CD4-positive, alpha-beta T cell treated with Interleukin-17A for 4 hours (primary cell): ENCODE measurements around the gene CD274.
"Not testable (repeated sequence)": the region's sequence is repeated elsewhere in the genome, so short reads cannot be mapped to it uniquely, and the experiment has no call there.

ENCODE experiments used
- DNase-seq: peaks from one replicate; pipeline ENCODE4 v3.0.0-alpha.2; 2020; ENCODE audit warnings: mixed read lengths

CD274 gene

GRCh38 chr9:5450359-5451091 lies at the start of gene CD274:
Gene CD274 (plus strand): TSS chr9:5450542. CDS start chr9:5456114, 5,572 bp downstream.
- DNase-seq: peak; percentile 83

GRCh38 chr9:5402217-5402616 lies 48.1 kb upstream of the CD274 start:
- DNase-seq: no peak

DNA sequence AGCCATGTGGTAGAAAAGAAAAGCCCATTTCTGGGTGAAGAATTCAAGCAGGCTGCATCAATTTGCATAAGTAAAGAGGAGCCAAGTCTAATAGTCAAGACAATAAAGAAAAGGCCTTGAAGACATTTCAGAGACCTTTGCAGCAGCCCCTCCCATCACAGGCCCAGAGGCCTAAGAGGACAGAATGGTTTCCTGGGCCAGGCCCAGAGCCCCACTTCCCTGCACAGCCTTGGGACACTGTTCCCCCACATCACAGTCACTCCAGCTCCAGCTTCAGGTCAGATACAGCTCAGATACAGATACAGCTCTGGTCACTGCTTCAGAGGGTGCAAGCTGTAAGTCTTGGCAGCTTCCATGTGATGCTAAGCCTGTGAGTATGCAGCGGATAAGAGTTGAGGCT lies 41.7 kb upstream of the CD274 start:
- DNase-seq: no peak

- no peak for DNase-seq
Observed at GRCh38 chr9:5416953-5417352, 33.4 kb upstream of the CD274 start.

- no peak for DNase-seq
Observed at GRCh38 chr9:5418481-5418880, 31.9 kb upstream of the CD274 start.

DNA sequence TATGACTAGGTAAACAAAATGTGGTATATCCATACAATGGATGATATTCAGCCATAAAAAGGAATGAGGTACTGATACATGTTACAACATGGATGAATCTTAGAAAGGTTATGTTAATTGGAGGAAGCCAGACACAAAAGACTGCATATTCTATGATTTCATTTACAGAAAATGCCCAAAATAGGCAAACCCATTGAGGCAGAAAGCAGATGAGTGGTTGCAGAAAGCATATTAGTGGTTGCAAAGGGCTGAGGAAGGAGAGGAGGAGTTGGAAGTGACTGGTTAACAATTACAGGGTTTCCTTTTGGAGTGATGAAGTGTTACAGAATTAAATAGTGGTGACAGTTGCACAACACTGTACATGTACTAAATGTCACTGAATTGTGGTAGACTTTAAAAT lies 30.4 kb upstream of the CD274 start:
- no peak for DNase-seq

GRCh38 chr9:5421163-5421562 lies 29.2 kb upstream of the CD274 start:
- no peak for DNase-seq

DNA sequence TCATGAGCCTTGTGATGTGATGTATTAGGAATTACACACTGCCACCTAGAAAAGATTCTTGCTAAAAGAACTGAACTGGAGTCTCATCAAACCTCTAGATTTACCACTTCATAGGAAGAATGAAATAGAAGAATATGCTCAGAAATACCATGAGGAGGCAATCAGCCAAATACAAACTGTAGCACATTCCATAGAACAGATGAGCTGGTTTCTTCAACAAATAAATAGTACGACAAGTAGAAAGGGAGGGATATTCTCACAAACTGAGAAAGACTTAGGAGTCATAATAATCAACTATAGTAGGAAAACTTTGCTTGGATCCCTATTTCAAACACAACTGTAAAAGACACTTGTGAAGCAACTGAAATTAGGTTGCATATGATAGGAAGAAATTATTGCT lies 28.1 kb upstream of the CD274 start:
- no peak for DNase-seq

DNA sequence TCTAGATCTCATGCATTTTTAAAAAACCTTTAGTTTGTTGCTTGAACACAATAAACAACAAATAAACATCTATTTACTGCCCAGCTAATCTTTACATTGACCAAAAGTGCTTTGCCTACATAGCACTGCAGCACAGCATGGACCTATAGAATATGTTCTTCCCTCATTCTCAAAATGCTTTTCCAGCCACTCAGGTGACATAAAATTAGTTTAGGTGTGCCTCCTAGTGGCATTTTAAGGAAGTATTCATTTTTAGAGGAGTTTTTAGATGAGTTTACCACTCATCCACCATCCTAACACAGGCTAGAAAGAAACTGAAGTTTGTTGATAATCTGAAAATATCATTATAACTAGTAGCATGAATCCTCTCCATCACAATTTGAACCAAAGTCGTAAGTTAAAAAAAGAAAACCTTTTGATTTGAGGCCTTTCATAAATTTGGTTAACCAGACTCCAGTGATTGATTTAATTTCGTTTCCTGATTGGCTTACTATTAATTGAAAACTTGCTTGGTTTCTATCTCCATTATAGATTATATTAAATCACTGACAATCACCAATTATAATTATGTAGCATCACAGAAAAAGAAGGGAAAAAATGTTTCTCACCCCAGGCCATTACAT lies 25.2 kb upstream of the CD274 start:
- no peak for DNase-seq

GRCh38 chr9:5427005-5427404 lies 23.3 kb upstream of the CD274 start:
- DNase-seq: no peak

DNA sequence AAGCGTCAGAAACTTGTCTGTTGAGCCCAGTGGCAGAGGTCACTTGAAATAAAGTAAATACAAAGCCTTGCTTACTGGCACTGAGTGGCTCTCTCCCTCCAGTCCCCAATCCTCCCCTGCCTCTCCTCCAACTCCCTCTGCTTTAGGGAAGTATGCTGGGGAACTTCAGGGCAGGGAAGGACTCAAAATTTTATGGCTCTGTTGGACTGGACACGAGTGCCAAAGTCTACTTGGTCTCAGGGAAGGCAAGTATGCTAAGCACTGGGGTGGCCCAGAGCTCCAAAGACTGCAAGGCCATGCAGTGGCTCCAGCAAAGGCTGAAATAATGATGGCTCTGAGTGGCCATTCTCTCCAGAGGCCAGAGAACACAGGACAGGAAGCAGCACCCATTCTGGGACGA lies 22.2 kb upstream of the CD274 start:
- DNase-seq: no peak

- no peak for DNase-seq
Observed at GRCh38 chr9:5428794-5429528, 21.4 kb upstream of the CD274 start.

GRCh38 chr9:5429873-5430564 lies 20.3 kb upstream of the CD274 start:
- DNase-seq: no peak

- DNase-seq: no peak
Observed at GRCh38 chr9:5430912-5431311, 19.4 kb upstream of the CD274 start.

GRCh38 chr9:5432890-5433289 lies 17.5 kb upstream of the CD274 start:
- DNase-seq: not testable (repeated sequence)

- not testable (repeated sequence) for DNase-seq
Observed at GRCh38 chr9:5433328-5433727, 17.0 kb upstream of the CD274 start.

GRCh38 chr9:5433841-5434810 lies 16.2 kb upstream of the CD274 start:
- not testable (repeated sequence) for DNase-seq

DNA sequence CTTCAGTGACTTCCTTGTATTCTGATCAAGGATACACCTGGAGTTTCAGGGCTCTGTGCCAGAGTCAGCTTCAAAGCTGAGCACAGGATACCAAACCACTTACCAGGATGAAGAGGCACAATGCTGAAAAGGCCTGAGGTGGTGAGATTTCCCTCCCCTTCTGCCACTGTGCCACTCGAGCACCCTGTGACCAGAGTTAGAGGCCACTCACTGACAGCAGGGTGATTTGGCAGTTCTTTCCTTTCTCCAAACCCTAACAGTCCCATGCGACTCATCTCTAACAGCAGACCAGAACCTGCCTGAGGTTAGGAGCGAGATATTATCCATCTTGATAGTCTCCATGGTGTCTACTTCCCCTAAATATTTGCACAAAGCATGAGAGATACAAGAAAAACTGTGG lies 14.4 kb upstream of the CD274 start:
- DNase-seq: no peak

DNA sequence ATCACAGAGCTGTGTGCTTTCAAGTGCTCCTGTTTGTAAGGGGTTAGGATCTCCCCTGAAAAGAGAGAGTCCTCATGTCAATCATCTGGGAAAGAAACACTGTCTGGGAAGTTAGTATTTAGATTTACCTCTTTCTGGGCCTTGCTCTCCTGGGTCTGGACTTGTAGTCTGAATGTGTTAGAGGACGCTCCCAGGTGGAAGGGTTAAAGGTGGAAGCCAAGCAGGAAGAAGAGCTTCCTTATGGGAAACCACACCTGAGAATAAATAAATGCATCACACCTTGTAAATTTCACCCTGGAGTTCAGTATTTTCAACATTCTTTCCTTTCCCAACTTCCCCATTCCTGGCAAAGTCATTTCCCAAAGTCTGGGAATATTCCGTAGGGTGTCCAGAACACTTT lies 13.9 kb upstream of the CD274 start:
- DNase-seq: no peak

- peak; percentile 92 for DNase-seq
Observed at GRCh38 chr9:5437254-5438216, 12.8 kb upstream of the CD274 start, which contains the start of gene PLGRKT. Gene PLGRKT (minus strand): TSS chr9:5437925. CDS start chr9:5431977, 5,948 bp downstream.
